LoVo (cell line): ENCODE measurements around the gene ZNF708.
"Not testable (repeated sequence)": the region's sequence is repeated elsewhere in the genome, so short reads cannot be mapped to it uniquely, and the experiment has no call there.

ENCODE experiments used
- DNase-seq: peaks from one replicate; pipeline ENCODE4 v3.0.0-alpha.2; 2016; ENCODE audit warnings: low spot score

The ZNF708 gene

DNA sequence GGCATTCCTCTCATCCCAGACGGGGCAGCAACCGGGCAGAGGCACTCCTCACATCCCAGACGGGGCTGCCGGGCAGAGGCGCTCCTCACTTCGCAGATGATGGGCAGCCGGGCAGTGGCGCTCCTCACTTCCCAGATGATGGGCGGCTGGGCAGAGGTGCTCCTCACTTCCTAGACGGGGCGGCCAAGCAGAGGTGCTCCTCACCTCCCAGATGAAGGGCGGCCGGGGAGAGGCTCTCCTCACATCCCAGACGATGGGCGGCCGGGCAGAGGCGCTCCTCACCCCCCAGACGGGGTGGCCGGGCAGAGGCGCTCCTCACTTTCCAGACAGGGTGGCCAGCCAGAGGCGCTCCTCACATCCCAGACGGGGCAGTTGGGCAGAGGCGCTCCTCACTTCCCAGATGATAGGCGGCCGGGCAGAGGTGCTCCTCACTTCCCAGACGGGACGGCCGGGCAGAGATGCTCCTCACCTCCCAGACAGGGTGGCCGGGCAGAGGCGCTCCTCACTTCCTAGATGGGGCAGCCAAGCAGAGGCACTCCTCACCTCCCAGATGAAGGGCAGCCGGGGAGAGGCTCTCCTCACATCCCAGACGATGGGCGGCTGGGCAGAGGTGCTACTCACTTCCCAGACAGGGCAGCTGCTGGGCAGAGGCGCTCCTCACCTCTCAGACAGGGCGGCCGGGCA, 68.9 kb downstream of the ZNF708 start:
- DNase-seq, result no peak

DNA sequence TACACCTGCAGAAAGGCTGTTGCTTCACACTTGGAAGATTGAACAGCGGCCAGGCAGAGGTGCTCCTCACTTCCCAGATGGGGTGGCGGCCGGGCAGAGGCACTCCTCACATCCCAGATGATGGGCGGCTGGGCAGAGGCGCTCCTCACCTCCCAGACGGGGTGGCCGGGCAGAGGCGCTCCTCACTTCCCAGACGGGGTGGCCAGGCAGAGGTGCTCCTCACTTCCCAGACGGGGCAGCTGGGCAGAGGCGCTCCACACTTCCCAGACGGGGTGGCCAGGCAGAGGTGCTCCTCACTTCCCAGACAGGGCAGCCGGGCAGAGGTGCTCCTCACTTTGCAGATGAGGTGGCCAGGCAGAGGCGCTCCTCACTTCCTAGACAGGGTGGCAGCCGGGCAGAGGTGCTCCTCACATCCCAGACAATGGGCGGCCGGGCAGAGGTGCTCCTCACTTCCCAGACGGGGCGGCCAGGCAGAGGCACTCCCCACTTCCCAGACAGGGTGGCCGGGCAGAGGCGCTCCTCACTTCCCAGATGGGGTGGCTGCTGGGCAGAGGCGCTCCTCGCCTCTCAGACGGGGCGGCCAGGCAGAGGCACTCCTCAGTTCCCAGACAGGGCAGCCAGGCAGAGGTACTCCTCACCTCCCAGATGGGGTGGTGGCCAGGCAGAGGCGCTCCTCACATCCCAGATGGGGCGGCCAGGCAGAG, 69.6 kb downstream of the ZNF708 start:
- DNase-seq, result not testable (repeated sequence)

DNA sequence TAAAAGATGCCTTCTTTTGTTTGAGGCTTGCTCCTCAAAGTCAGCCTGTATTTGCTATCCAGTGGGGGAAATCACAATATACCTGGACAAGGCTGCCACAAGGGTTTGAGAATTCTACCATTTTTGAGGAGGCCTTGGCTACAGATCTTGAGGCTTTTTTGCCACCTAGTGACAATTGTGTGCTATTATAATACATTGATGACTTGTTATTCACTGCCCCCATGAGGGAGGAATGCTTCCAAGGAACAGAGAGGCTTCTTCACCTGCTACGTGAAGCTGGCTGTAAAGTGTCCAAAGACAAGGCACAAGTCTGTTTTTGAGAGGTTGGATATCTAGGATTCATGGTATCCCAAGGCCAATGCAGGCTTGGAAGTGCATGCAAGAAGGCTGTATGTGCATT, 72.5 kb downstream of the ZNF708 start:
- DNase-seq, result no peak
